Adrenal gland (tissue), 5 donors: ENCODE measurements around the gene RGL4.

Source experiments
- POLR2A ChIP-seq, 2 donors: fragments of 450-650 bp; IDR thresholded peaks; one replicate each; pipeline ENCODE4 v1.6.1; 2017; ENCODE audit warnings: antibody characterized with exemption in 2 of 2, mild to moderate bottlenecking in 2 of 2, moderate library complexity in 1 of 2
- TF ChIP-seq, protein P1 (sequence below), 6 experiments: fragments of 450-650 bp in 4 of 6; fragments of 200-600 bp in 2 of 6; sonication (generic) in 1 of 6; IDR thresholded peaks; 1 replicate in 5 of 6; 2 replicates in 1 of 6; pipeline versions ENCODE4 v1.5.1 to v1.8.0; 2016 to 2021; ENCODE audit warnings: antibody characterized with exemption in 6 of 6, mild to moderate bottlenecking in 2 of 6, moderate library complexity in 1 of 6
- donor health status: DM: no; HTN: no; CAD: no.

GRCh38 chr22:23695141-23695540, 4.3 kb downstream of the RGL4 start:
- TF ChIP-seq, protein P1, sequence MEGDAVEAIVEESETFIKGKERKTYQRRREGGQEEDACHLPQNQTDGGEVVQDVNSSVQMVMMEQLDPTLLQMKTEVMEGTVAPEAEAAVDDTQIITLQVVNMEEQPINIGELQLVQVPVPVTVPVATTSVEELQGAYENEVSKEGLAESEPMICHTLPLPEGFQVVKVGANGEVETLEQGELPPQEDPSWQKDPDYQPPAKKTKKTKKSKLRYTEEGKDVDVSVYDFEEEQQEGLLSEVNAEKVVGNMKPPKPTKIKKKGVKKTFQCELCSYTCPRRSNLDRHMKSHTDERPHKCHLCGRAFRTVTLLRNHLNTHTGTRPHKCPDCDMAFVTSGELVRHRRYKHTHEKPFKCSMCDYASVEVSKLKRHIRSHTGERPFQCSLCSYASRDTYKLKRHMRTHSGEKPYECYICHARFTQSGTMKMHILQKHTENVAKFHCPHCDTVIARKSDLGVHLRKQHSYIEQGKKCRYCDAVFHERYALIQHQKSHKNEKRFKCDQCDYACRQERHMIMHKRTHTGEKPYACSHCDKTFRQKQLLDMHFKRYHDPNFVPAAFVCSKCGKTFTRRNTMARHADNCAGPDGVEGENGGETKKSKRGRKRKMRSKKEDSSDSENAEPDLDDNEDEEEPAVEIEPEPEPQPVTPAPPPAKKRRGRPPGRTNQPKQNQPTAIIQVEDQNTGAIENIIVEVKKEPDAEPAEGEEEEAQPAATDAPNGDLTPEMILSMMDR (IDR thresholded peaks at IDR 0.05), result no peak
- no peak for TF ChIP-seq POLR2A (IDR thresholded peaks at IDR 0.05)
